ENCODE measurements around the gene BCR.

DNA sequence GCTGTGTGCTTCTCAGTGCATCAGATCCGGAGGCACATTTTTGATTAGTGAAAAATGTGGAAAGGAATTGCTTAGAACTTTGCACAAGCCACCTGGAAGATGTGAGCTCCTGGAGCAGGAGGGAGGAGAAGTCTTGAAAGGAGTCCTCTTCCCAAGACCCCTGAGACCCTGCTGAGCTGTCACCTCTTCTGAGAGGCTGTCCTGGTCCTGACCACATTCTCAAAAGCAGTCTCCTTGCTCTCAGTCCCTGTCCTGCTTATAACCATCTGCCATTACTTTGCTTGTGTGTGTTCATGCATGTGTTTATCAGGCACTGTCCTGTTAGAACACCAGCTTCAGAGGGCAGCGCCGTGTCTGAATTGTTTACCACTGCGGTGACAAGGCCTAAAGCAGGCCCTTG lies 86.5 kb downstream of the BCR start:
- TF ChIP-seq, protein P1, sequence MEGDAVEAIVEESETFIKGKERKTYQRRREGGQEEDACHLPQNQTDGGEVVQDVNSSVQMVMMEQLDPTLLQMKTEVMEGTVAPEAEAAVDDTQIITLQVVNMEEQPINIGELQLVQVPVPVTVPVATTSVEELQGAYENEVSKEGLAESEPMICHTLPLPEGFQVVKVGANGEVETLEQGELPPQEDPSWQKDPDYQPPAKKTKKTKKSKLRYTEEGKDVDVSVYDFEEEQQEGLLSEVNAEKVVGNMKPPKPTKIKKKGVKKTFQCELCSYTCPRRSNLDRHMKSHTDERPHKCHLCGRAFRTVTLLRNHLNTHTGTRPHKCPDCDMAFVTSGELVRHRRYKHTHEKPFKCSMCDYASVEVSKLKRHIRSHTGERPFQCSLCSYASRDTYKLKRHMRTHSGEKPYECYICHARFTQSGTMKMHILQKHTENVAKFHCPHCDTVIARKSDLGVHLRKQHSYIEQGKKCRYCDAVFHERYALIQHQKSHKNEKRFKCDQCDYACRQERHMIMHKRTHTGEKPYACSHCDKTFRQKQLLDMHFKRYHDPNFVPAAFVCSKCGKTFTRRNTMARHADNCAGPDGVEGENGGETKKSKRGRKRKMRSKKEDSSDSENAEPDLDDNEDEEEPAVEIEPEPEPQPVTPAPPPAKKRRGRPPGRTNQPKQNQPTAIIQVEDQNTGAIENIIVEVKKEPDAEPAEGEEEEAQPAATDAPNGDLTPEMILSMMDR (IDR thresholded peaks at IDR 0.05) = no peak
- TF ChIP-seq POLR2A (IDR thresholded peaks at IDR 0.05) = no peak
- no peak for TF ChIP-seq EP300 (IDR thresholded peaks at IDR 0.05)
